DOHH2 (cell line): Measurements from ENCODE around the gene MYO6.

ENCODE experiments used
- CTCF ChIP-seq: fragments of 200-600 bp; sonication (generic); IDR thresholded peaks from one replicate; pipeline ENCODE4 v1.5.1; 2014; ENCODE audit warnings: antibody characterized with exemption, mild to moderate bottlenecking, low read depth, low read length; ENCODE audit not compliant: poor library complexity, severe bottlenecking
- EZH2phosphoT487 ChIP-seq: fragments of 200-600 bp; sonication (generic); IDR thresholded peaks from 2 replicates; pipeline ENCODE4 v1.6.1; 2017; ENCODE audit warnings: borderline replicate concordance, mild to moderate bottlenecking, antibody characterized with exemption, low read length, moderate library complexity, mixed read lengths

- TF ChIP-seq CTCF (no peak), EZH2phosphoT487 (no peak)
Measured at GRCh38 chr6:75727206-75727605, 21.8 kb upstream of the MYO6 start.
